Common myeloid progenitor, CD34-positive (primary cell): Measurements from ENCODE around the gene CCNA2.
A peak's percentile ranks its signal among the peaks of the same experiment; 100 is the strongest.

ENCODE experiments used
- CTCF ChIA-PET: fragments of 350-600 bp; sonication (Branson Sonifier 250); formaldehyde crosslinking; loops from one replicate; lab custom pipeline; 2021; ENCODE audit warnings: antibody characterized with exemption; lab: Charles Lee
- POLR2A ChIA-PET: fragments of 350-600 bp; sonication (Branson Sonifier 250); formaldehyde crosslinking; loops from one replicate; lab custom pipeline; 2021; ENCODE audit warnings: antibody characterized with exemption; lab: Charles Lee
- DNase-seq, 3 donors: peaks; one replicate each; pipeline versions ENCODE4 v3.0.0 to v3.0.0-alpha.2; 2013
- H3K27ac ChIP-seq, 2 experiments: 1 replicate in 1 of 2; 2 replicates in 1 of 2; pipeline ENCODE4 v1.7.0; 2013; ENCODE audit warnings: inconsistent platforms in 2 of 2, low read length in 2 of 2, mild to moderate bottlenecking in 2 of 2, low read depth in 1 of 2, moderate library complexity in 1 of 2; ENCODE audit not compliant: severe bottlenecking in 2 of 2, insufficient read depth in 1 of 2, poor library complexity in 1 of 2
- H3K27me3 ChIP-seq, 5 experiments: replicated peaks in 2 of 5; 1 replicate in 3 of 5; 2 replicates in 2 of 5; pipeline versions ENCODE4 v1.6.1 to v1.7.0; 2013; ENCODE audit warnings: low read length in 4 of 5, mild to moderate bottlenecking in 2 of 5, moderate library complexity in 2 of 5, inconsistent platforms in 1 of 5; ENCODE audit not compliant: insufficient read depth in 5 of 5, control insufficient read depth in 4 of 5
- H3K36me3 ChIP-seq, 4 experiments: 1 replicate in 2 of 4; 2 replicates in 2 of 4; pipeline versions ENCODE4 v1.6.1 to v1.7.0; 2013; ENCODE audit warnings: low read length in 3 of 4, control low read depth in 1 of 4, mild to moderate bottlenecking in 1 of 4; ENCODE audit not compliant: control insufficient read depth in 4 of 4, insufficient read depth in 4 of 4
- H3K4me1 ChIP-seq, 4 experiments: 1 replicate in 3 of 4; 2 replicates in 1 of 4; pipeline versions ENCODE4 v1.6.1 to v1.7.1; 2013; ENCODE audit warnings: low read length in 3 of 4, mild to moderate bottlenecking in 3 of 4, control low read depth in 1 of 4, inconsistent platforms in 1 of 4, moderate library complexity in 1 of 4; ENCODE audit not compliant: control insufficient read depth in 4 of 4, insufficient read depth in 4 of 4; ENCODE audit errors: control extremely low read depth in 1 of 4
- H3K4me3 ChIP-seq, 7 experiments: 1 replicate in 4 of 7; 2 replicates in 3 of 7; pipeline versions ENCODE4 v1.5.1 to v1.7.0; 2013; ENCODE audit warnings: mild to moderate bottlenecking in 7 of 7, low read length in 6 of 7, moderate library complexity in 6 of 7, inconsistent platforms in 2 of 7, low read depth in 2 of 7, control low read depth in 1 of 7; ENCODE audit not compliant: insufficient read depth in 4 of 7, control insufficient read depth in 1 of 7; ENCODE audit errors: extremely low read depth in 1 of 7
- H3K9me3 ChIP-seq, 5 experiments: 1 replicate in 4 of 5; 2 replicates in 1 of 5; pipeline versions ENCODE4 v1.6.1 to v1.7.1; 2013; ENCODE audit warnings: low read length in 4 of 5, mild to moderate bottlenecking in 2 of 5, inconsistent platforms in 1 of 5, low read depth in 1 of 5, moderate library complexity in 1 of 5; ENCODE audit not compliant: control insufficient read depth in 4 of 5, insufficient read depth in 2 of 5; ENCODE audit errors: control extremely low read depth in 1 of 5
- WGBS: methylation state at CpG from one replicate; pipeline ENCODE4 v1.1.5; 2013; ENCODE audit not compliant: insufficient coverage; 5-methylcytosine and 5-hydroxymethylcytosine counted together

Gene CCNA2

DNA sequence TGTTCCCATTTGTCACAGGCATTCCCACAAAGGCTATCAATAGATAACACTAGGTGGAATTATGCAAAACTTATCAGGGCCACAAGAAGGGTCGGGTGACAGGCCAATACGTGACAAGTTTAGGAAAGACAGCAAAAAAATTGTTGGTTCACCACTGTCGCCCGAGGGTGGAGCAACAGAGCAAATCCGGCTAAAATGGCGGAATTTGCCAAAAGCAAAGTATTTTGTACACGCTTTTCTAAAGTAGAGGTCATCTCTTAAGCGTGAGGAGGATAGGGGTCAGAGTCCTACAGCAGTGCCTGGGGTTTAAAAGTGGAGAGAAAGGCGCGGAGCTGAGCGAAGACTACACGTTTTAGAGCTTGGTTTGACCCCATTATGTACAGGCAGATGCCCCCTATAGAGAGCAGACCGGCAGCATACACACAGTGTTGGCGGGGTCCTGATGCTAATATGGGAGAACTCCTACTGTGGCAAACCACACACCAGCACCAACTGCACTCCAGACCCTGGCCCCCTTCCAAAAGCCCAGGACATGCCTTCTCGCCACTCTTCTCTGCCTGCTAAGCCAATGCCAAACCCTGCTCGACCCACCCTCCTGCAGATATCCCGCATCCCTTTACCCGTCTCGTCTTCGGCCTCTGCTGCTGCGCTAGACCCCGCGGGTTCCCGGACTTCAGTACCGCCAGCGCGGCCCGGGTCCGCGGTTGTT, 733 bp downstream of the CCNA2 start:
- POLR2A ChIA-PET = no interaction called here
- Histone ChIP-seq H3K9me3 (no peaks in the 10 kb centered on the region), H3K27ac (peak overlapping the region; percentile 53 to 87), H3K4me1 (peaks cover 6 to 21% (median 14%) of the 10 kb centered on the region in 4 experiments), H3K27me3 (no peaks in the 10 kb centered on the region), H3K4me3 (peak overlapping the region; percentile 83 to 99 (median 99)), H3K36me3 (peaks cover 0 to 35% (median 6%) of the 10 kb centered on the region in 4 experiments)
- peak; percentile 65 to 77 (median 73) for DNase-seq
- WGBS = under 1% methylated on average over 29 of the region's 30 CpGs
- CTCF ChIA-PET = interaction anchor here (0.8 kb wide), 1 partner anchor 77 kb away, joined by 3 read pairs; no protein-coding TSS in a partner anchor

DNA sequence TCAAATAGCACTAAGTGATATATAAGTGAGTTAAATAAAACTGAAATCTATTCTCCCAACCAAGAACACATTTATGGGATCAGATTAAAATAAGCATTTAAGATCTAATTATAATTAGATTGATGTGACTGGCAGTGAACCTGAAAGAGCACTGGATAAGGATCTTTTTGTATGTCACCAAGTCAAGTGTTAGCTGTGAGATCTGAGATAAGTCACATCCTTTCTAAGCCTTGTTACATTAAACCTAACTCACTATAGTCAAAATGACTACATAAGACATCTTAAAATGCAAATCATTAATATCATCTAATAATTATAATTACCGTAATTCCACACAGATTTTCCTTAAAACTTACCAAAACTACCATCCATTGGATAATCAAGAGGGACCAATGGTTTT, 1.6 kb downstream of the CCNA2 start:
- no peaks in the 10 kb centered on the region for H3K27me3 ChIP-seq
- peaks cover under 1 to 44% (median 12%) of the 10 kb centered on the region in 4 experiments for H3K36me3 ChIP-seq
- POLR2A ChIA-PET = no interaction called here
- CTCF ChIA-PET = interaction anchor here (1.3 kb wide), 1 partner anchor 16 kb away, joined by 5 read pairs; no protein-coding TSS in a partner anchor
- no peak overlapping the region for H3K27ac ChIP-seq
- 100% methylated on average over 1 of the region's 1 CpG for WGBS
- H3K4me1 ChIP-seq = peaks cover 6 to 21% (median 14%) of the 10 kb centered on the region in 4 experiments
- DNase-seq = no peak
- no peaks in the 10 kb centered on the region for H3K9me3 ChIP-seq
- peak overlapping the region in 5 of 7 experiments; percentile 83 to 99 (median 99) for H3K4me3 ChIP-seq

DNA sequence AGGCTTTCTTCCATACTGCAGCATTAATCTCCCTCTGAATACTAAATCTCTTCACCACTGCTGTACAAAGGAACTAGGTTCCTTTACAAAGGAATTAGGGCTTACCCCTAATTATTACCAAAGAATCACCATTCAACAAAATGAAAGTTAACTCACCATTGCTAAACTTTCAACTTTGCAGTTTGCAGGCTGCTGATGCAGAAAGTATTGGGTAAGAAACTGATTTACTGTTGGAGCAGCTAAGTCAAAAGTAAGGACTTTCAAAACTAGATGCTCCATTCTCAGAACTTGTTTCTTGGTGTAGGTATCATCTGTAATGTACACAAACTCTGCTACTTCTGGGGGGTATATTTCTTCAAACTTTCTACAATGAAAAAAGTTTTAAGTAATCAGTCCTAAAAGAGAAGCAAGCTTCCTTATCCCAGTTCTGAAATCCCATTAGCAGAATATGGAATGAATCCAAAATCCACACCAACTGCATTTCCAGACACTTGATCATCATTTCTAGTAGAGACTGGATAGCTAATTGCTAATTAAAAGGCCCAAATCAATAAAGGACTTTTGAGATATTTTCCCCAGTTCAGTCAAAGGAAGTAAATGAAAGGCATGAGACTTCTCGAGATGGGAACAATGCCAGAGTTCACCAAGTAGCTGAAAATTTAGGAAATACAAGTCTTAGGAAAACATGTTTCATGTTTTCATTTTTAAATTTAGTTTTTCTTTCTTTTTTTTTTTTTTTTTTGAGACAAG, 4.3 kb downstream of the CCNA2 start:
- Histone ChIP-seq H3K4me3 (no peak overlapping the region), H3K4me1 (peaks cover 6 to 21% (median 14%) of the 10 kb centered on the region in 4 experiments), H3K27me3 (no peaks in the 10 kb centered on the region), H3K27ac (no peak overlapping the region), H3K36me3 (peaks cover 7 to 70% (median 27%) of the 10 kb centered on the region in 4 experiments), H3K9me3 (no peaks in the 10 kb centered on the region)
- CTCF ChIA-PET = no interaction called here
- POLR2A ChIA-PET = interaction anchor here (0.7 kb wide), 1 partner anchor 8 kb away, joined by 3 read pairs; no protein-coding TSS in a partner anchor
- 67% methylated on average over 1 of the region's 1 CpG for WGBS
- DNase-seq = no peak

GRCh38 chr4:121818215-121818614, 5.5 kb downstream of the CCNA2 start:
- Histone ChIP-seq H3K4me1 (peaks cover 6 to 18% (median 12%) of the 10 kb centered on the region in 4 experiments), H3K9me3 (no peaks in the 10 kb centered on the region), H3K4me3 (no peak overlapping the region), H3K36me3 (peaks cover 11 to 81% (median 33%) of the 10 kb centered on the region in 4 experiments), H3K27ac (no peak overlapping the region), H3K27me3 (no peaks in the 10 kb centered on the region)
- DNase-seq = no peak
- POLR2A ChIA-PET = no interaction called here
- CTCF ChIA-PET = interaction anchor here (1.0 kb wide), 1 partner anchor 9 kb away, joined by 3 read pairs; no protein-coding TSS in a partner anchor
- WGBS = 100% methylated on average over 1 of the region's 1 CpG

DNA sequence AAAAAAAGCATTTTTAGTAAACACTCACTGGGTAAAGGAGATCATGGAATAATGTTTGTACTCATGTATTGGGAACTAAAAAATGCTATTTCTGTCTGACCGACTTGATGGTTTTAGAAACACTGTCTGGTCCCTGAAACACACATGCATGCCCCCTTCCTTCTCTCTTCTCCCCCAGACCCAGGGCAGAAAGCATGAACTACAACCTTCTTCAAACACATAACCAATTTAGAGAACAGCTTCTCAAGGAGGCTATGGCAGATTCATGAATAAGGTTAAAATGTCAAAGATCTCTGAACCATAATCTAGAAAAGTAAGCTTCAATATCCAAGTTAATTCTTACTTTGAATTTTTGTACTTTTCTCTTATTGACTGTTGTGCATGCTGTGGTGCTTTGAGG, 6.0 kb downstream of the CCNA2 start:
- WGBS = no CpG with 5 or more reads among the region's 1 CpG
- no peak overlapping the region for H3K27ac ChIP-seq
- CTCF ChIA-PET = interaction anchor here (1.0 kb wide), 1 partner anchor 9 kb away, joined by 3 read pairs; no protein-coding TSS in a partner anchor
- POLR2A ChIA-PET = no interaction called here
- no peaks in the 10 kb centered on the region for H3K9me3 ChIP-seq
- no peak for DNase-seq
- H3K36me3 ChIP-seq = peaks cover 15 to 87% (median 36%) of the 10 kb centered on the region in 4 experiments
- no peaks in the 10 kb centered on the region for H3K27me3 ChIP-seq
- H3K4me3 ChIP-seq = no peak overlapping the region
- H3K4me1 ChIP-seq = peaks cover 5 to 18% (median 11%) of the 10 kb centered on the region in 4 experiments

DNA sequence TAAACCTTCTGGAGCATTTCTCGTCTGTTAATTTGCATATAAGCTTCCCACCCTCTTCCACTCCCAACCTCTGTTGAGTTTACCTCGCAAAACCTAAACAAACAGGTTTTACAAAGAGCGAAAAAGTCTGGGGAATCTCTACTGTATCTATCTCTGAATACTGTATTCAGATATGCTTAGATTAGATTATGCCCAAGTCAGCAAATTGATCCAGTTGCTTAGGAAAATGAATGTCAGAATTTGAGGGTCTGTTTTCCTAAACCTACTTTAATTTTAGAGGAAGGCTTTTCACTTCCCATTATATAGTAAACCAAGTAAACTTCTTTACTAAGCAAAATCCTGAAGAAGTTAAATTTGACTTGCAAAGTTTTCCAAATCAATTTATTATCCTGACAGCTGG, 6.7 kb downstream of the CCNA2 start:
- Histone ChIP-seq H3K27me3 (no peaks in the 10 kb centered on the region), H3K4me1 (peaks cover 0 to 11% (median 5%) of the 10 kb centered on the region in 4 experiments), H3K36me3 (peaks cover 15 to 89% (median 40%) of the 10 kb centered on the region in 4 experiments), H3K27ac (no peak overlapping the region), H3K4me3 (no peak overlapping the region), H3K9me3 (no peaks in the 10 kb centered on the region)
- ChIA-PET CTCF (no interaction called here), POLR2A (no interaction called here)
- whole genome bisulfite sequencing = 80% methylated on average over 1 of the region's 3 CpGs
- DNase-seq = no peak
